ENCODE data around the gene FRMD4A.

FRMD4A gene

GRCh38 chr10:13673156-13673555, 657.6 kb downstream of the FRMD4A start:
- no peak overlapping the region for H3K4me3 ChIP-seq (replicated peaks; ENCODE audit: low read depth, low read length)
- no peak for TF ChIP-seq CTCF (IDR thresholded peaks at IDR 0.05; ENCODE audit: low read depth, low read length, missing control alignments)
- DNase-seq (ENCODE audit: extremely low read depth, low read depth), result no peak

GRCh38 chr10:13672548-13672947, 658.2 kb downstream of the FRMD4A start:
- H3K4me3 ChIP-seq (replicated peaks; ENCODE audit: low read depth, low read length), result no peak overlapping the region
- no peak for DNase-seq (ENCODE audit: extremely low read depth, low read depth)
- TF ChIP-seq CTCF (IDR thresholded peaks at IDR 0.05; ENCODE audit: low read depth, low read length, missing control alignments), result no peak

- no peak for DNase-seq (ENCODE audit: extremely low read depth, low read depth)
- no peak overlapping the region for H3K4me3 ChIP-seq (replicated peaks; ENCODE audit: low read depth, low read length)
- TF ChIP-seq CTCF (IDR thresholded peaks at IDR 0.05; ENCODE audit: low read depth, low read length, missing control alignments), result no peak
These were observed 658.8 kb downstream of the FRMD4A start for GRCh38 chr10:13671904-13672303.

GRCh38 chr10:13670311-13670710, 660.4 kb downstream of the FRMD4A start:
- no peak for DNase-seq (ENCODE audit: extremely low read depth, low read depth)
- TF ChIP-seq CTCF (IDR thresholded peaks at IDR 0.05; ENCODE audit: low read depth, low read length, missing control alignments), result no peak
- H3K4me3 ChIP-seq (replicated peaks; ENCODE audit: low read depth, low read length), result no peak overlapping the region

- DNase-seq (ENCODE audit: extremely low read depth, low read depth), result no peak
These were observed 660.8 kb downstream of the FRMD4A start for GRCh38 chr10:13669901-13670300.

GRCh38 chr10:13669182-13669855, 661.4 kb downstream of the FRMD4A start:
- H3K4me3 ChIP-seq (replicated peaks; ENCODE audit: low read depth, low read length), result no peak overlapping the region
- TF ChIP-seq CTCF (IDR thresholded peaks at IDR 0.05; ENCODE audit: low read depth, low read length, missing control alignments), result no peak
- DNase-seq (ENCODE audit: extremely low read depth, low read depth), result no peak

More at GRCh38 chr10:13669901-13670300, 660.8 kb downstream of the FRMD4A start:
- H3K4me3 ChIP-seq (replicated peaks; ENCODE audit: low read depth, low read length), result no peak overlapping the region
- no peak for TF ChIP-seq CTCF (IDR thresholded peaks at IDR 0.05; ENCODE audit: low read depth, low read length, missing control alignments)

GRCh38 chr10:13668126-13668525, 662.6 kb downstream of the FRMD4A start:
- DNase-seq (ENCODE audit: extremely low read depth, low read depth), result no peak
- no peak for TF ChIP-seq CTCF (IDR thresholded peaks at IDR 0.05; ENCODE audit: low read depth, low read length, missing control alignments)
- H3K4me3 ChIP-seq (replicated peaks; ENCODE audit: low read depth, low read length), result no peak overlapping the region
